ENCODE results near the gene PSMC4.

The PSMC4 gene

DNA sequence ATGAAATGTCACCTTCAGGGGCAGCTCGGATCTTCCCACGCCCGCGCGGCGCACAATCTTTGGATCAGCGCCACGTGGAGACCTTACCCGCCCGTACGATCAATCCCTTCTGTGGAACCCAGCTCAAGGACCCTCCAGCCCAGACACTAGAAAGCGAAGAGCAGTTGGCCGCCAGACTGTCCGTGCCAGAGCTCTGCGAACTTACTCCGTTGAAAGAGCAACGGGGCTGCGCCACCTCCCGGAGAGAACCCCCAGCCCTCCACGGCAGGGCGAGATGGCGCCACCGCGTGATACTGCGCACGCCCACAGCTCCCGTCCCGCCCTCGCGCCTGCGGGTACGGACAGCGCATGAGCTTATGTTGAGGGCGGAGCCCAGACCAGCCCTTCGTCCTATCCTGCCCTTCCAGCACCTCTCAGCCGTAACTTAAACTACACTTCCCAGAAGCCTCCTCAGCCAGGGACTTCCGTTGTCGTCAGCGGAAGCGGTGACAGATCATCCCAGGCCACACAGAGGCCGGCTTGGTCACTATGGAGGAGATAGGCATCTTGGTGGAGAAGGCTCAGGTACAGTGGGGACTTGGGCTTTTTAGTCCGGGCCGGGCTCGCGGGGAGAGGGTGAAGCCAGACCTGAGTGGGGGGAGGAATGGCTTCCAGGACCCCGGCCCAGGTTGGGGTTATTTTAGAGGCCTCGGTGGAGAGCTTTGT lies at the start of gene PSMC4:
TSS of gene PSMC4 (plus strand) at position 491 of the 705 bp plus-strand sequence. CDS start at position 529, 38 bp downstream.
- peak; percentile 99 for DNase-seq

DNA sequence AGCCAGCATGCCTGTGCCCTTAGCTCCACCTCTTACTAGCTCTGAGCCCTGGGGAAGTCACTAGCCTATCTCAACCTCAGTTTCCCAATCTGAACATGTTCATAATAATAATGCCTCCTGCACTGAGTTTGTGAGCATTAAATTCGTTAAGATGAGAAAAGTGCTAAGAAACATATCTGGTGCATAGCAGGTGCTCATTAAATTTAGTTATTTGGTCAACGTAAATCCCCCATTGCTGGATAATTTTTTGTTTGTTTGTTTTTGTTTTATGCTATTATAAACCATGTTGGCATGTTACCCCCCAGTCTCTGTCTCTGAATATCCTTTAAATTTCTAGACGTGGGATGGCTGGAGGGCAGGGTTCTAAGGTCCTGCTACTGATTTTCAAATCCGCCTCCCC lies 47.1 kb upstream of the PSMC4 start:
- DNase-seq: no peak

DNA sequence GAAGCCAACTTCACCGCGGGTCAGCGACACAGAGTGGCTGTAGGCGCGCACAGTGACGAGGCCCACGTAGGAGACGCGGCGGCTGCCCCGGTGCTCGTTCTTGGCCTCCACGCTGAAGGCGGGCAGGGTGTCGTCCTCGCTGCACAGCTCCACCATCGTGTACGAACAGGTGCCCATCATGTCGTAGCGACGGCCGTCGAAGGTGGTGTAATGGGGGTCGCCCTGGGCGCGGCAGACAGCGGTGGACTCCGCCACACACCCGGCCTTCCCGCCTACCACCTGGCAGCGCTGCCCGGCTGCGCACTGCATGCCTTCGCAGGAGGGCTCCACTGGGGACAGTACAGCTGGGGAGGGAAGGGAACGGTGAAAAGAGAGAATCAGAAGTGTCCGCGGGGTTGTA lies 46.6 kb upstream of the PSMC4 start:
- no peak for DNase-seq

DNA sequence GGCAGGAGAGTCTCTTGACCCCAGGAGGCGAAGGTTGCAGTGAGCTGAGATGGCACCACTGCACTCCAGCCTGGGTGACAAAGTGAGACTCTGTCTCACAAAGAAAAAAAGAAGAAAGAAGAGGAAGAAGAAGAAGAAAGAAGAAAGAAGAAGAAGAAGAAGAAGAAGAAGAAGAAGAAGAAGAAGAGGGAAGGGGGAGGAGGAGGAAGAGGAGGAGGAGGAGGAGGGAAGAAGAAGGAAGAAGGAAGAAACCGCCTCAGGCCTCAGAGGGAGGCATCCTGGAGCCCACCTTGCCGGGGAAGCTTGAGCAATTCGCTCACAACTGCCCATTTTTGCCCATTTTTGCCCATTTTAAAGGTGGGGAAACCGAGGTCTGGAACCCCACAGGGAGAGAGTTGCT lies 46.0 kb upstream of the PSMC4 start:
- no peak for DNase-seq

DNA sequence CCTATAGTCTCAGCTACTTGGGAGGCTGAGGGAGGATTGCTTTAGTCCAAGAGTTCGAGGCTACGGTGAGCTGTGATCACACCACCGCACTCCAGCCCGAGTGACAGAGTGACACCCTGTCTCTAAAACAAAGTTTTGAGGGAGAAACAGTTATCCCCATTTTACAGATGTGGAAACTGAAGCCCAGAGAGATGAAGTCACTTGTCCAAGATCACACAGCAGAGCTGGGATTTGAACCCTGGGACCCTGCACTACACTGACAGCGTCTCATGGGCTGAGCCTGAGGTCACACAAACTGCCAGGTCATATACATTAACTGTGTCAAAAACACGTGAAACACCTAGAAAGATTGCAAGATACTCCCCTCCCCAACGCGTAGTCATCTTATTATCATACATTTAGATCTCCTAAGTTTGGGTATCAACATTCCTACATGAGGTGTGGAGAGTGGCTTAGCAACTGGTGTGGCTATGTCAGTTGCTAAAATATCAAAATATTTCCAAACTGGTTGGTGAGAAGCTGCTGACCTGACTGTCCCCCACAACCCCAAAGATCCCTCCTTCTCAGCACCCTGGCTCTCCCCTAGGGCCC lies 44.7 kb upstream of the PSMC4 start:
- no peak for DNase-seq

DNA sequence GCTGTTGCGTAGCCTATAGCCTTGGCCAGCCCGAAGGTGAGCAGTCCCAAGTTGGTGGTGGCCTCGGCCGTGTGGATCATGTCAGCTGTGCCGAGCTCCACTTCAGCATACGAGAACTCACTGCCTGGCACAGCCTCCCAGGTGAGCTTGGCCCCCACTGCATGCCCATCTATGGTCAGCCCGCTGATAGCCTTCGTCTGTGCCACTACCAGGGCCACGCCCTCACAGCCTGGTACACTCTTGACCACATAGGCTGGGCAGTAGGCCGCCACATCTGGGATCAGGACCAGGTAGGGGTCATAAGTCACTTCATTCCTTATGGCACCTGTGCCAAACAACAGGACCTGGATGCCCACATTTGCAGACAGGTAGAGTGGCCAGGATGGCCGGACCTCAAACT lies 43.9 kb upstream of the PSMC4 start:
- DNase-seq: no peak

DNA sequence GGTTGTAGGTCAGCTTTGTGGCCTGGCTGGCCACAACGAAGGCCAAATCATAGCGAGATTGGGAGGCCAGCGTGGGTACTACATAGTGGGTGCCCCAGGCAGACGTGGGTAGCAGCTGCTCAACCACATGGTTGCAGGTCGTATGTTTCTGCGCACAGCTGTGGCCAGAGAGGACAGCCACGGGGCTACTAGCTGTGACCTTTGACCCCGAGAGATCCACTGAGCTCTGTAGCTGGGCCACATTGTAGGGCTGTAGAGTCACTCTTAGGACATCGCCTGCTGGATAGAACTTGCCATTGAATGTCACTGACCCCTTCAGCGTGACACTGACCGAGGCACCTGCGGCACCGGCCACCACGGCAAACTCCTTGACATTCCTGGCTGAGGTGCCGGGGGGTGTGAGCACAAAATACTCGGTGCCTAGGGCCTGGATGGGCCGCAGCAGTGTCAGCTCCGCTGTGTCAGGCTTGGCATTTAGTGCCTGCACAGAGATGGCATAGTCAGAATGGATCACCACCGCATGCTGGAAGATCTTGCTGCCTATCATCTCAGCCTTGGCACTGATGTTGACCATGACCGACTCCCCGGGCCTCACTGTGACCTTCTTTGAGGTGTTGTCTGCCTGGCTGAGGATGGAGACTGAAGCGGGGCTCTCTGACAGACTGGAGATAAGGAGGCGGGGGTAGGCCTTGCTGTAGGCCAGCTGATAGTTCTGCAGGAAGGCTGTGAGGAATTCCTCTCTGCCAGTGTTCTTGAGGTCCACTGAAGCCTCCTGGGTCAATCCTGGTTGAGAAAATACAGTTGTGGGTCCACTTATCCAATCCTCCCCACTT lies 43.2 kb upstream of the PSMC4 start:
- DNase-seq: no peak

DNA sequence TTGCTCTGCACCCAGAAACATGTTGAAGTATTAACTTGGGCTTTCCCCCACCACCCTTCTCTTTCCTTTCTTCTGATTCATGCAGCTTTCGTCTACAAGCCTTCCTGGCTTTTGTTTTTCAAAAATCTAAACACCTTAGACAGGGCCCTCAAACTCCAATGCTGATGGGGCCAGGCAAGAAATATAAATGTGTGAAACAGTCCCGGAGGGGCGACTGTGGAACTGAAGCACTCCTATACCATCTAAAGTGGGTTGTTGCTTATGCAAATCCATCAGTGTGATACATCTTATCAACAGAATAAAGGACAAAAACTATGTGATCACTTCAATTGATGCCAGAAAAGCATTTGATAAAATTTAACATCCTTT lies 42.6 kb upstream of the PSMC4 start:
- no peak for DNase-seq

DNA sequence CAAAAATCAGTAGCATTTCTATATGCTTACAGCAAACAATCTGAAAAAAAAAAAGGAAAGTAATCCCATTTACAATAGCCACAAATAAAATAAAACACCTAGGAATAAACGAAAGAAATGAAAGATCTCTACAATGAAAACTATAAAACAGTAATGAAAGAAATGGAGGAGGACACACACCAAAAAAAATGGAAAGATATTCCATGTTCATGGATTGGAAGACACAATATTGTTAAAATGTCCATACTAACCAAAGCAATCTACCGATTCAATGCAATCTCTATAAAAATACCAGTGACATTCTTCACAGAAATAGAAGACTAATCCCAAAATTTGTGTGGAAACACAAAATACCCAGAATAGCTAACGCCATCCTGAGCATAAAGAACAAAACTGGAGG lies 41.2 kb upstream of the PSMC4 start:
- DNase-seq: no peak

DNA sequence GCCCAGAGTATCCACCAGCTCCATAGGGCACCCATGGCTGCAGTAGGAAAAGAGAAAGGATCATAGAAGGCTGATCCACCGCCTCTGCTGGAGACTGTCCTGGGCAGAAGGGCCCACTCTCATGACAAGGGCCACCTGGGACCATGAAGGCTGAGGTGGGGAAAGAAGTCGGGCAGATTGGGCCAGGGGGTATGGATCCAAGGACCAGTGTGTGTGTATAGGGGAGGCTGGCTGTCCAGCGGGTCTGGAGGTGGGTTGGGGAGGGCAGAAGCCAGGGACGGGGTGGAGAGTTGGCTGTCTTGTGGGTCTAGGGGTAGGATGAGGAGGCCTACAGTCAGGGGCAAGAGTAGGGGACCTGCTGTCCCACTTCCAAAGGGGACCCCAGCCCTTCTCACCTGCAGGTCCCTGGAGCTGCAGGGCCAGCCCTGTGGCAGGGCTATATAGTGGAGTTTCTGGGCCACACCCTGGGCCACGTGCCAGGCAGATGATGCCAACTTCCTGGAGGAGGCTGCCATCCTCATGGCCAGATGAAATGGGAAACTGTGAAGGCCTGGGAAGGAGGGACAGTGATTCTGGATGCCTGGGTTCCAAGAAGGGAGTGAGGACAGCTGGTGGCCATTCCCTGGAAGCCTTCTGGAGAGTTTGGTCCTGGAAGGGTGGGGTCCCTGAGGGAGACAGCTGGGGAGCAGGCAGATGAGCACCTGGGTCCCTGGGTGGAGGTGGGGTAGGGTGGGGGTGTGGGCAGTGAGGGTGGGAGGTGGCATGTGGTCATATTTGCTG lies 36.2 kb upstream of the PSMC4 start, which contains the start of gene FCGBP:
TSS of gene FCGBP (minus strand) at position 51 of the 780 bp plus-strand sequence.
- no peak for DNase-seq

DNA sequence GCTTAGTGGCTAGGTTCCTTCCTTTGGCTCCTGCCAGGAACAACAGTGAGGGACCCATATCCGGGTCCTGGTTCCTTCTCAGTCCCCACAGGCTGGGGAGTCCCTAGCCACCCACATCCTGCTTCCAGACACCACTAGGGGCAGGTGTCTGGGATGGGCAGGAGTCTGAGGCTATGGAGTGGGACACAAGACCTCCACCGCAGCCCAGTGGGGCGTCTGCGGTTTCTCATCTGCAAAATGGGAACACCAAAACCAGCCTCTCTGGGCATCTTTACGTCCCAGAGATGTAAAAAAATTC lies 35.7 kb upstream of the PSMC4 start:
- DNase-seq: no peak

DNA sequence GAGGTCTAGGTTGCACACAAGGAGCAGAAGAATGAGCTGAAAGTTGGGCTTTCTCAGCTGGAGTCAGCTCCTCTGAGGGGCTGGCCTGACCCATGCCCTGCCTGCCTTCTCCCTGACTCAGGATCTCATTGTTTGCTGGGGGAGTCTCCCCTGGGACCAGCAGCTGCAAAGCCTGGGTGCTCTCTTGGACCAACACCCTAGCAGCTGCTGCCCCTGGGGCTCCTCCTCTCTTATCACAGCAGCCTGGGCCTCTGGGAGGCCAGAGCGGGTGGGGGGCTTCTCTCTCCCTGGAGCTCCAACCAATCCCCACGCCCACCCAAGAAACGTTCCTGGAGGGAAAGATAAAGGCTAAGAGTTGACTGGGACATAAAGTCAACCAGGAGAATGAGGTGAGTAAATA lies 34.9 kb upstream of the PSMC4 start:
- no peak for DNase-seq

DNA sequence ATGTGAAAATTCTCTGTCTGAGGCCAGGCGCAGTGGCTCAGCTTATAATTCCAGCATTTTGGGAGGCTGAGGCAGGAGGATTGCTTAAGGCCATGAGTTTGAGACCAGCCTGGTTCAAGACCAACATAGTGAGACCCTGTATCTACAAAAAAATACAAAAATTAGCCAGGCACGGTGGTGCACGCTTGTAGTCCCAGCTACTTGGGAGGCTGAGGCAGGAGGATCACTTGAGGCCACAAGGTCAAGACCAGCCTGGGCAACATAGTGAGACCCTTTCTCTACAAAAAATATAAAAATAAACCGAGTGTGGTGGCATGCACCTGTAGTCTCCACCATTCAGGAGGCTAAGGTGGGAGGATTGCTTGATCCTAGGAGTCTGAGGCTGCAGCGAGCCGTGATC lies 34.3 kb upstream of the PSMC4 start:
- DNase-seq: no peak

DNA sequence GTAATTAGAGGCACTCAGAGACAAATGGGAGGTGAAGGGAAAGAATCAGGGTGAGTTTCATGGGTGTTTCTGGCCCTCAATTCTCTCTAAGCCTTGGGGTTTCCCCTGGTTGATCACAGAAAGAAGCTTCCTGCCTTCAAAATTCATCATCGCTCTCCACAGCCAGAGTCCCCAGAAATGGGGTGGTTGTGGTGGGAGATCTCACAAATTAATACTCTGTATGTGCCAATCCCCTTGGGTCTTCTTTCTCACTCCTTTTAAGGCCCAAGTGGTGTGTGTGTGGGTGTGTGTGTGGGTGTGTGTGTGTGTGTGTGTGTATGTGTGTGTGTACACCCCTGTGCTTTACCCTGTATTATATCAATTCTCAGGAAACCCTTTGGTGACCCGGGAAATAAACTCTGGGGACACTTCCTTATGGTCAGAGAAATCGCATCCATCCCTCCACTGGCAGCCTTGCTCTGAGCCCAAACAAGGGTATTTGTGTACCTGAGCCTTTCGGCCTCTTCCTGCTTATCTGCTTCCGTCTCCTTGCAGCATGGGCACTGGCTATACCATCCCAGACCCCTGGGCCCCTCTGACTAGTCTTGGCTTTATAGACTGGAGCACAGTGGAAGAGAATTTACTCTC lies 33.8 kb upstream of the PSMC4 start:
- DNase-seq: peak; percentile 64

DNA sequence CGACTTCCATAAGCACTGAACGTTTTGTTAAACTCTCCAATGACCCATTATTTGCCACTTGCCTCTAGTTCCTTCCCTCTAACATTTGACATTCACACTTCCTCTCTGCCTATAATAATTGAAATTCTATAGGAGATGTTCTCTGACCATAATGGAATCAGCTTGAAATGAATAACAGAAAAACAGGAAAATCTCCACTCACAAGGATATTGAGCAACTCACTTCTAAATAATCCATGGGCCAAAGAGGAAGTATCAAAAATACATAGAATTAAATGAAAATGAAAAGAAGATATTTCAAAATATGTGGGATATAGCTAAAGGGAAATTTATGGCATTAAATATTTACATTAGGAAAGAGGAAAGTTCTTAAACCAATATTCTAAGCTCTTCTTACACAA lies 33.2 kb upstream of the PSMC4 start:
- DNase-seq: no peak

DNA sequence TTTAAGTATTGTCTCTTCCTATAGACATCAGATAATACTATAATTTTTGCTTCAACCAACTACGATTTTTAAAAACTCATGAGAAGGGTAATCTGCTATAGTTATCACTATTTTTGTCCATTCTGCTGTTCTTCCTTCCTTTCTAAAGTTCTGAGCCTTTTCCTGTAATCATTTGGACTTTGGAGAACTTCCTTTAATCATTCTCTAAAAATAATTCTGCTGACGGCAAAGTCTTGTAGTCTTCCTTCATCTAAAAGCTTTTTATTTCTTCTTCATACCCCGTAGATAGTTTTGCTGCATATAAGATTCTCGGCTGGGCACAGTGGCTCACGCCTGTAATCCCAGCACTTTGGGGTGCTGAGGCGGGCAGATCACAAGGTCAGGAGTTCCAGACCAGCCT lies 31.4 kb upstream of the PSMC4 start:
- no peak for DNase-seq

DNA sequence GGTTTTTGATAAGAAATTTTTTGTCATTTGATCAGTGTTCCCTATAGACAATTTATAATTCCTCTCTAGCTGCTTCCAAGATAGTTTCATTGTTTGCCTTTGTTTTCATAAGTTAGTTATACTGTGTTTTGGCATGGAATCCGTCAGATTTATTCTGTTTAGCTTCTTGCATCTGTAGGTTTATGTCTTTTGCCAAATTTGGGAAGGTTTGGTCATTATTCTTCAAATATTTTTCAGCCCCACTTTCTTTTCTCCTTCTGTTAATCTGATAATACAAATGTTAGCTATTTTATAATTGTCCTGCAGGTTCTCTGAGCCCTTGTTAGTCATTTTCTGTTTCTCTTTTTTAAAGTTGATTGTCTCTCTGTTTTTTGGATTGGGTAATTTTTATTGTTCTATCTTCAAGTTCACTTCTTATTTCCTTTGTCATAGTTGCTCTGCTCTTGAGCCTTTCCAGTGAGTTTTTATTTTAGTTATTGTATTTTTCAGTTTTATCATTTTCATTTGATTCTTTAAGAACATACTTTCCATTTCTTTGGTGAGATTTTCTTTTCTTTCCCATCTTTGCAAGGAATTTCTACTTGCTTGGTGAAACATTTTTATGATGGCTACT lies 30.6 kb upstream of the PSMC4 start:
- DNase-seq: no peak

DNA sequence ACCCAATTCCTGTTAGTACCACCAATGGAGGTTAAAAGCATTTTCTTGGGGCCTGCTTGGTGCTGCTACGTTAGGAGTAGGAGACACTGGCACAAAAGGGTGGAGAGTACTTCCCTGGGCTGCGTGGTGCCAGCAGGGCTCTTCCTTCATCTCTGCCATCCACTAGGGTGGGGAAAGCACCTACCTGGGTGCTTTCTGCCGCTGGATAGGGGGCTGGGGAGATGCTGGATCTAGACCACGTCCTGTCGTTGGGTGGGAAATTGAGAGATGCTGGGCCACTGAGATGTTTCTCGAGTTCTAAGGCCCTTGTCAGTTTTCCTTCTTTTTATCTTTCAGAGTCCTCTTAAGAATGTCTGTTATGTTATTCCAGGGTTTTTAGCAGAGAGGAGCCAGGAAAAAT lies 29.8 kb upstream of the PSMC4 start:
- peak; percentile 29 for DNase-seq

DNA sequence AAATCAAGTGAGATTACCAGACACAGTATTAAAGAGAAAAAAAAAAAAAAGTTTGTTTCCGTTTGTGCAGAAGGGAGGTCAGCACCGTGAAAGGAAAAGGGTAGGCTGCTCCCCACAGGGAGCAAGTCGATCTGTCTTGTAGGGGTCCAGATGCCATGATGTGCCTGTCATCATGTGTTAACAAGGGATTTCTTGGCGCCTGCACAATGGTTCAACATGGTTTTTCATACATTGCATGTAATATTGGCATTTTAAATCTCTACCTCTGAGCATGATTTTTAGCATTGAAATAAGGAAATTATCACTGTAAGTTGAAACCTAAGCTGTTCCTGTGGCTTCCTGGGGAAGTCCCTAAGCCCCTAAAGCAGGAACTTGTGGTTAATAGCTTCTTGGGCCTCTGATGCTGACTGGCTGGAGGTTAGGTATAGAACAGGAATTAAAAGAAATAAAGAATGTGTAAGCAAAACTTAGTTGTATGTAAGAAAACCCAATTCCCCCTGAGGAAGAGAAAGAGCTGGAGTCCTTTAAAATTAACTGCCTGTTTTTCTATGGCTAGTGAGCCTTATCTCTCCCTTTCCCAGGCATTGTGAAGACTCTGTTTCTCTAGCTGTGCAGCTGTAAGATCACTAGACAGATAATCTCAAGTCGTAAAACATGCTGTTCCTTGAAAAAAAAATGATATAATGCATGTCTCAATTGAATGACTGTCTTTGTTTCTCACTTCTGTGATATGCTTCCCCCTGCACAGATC lies 29.2 kb upstream of the PSMC4 start:
- peak; percentile 85 for DNase-seq

DNA sequence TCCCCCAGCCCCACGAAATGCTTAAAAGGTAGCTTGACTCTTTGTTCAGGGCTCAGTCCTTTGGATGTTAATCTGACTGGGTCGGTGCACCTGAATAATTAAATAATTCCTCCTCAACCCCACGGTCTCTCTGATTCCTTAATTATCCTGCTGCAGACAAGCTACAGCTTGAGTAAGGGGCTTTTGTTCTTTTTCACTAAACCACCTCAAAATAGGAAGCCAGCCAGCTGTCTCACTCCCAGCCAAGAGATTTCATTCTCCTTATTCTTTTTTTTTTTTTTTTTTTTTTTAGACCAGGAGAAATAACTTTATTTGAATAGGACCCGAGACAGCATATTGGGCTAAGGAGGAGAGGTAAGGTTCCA lies 28.6 kb upstream of the PSMC4 start:
- no peak for DNase-seq

DNA sequence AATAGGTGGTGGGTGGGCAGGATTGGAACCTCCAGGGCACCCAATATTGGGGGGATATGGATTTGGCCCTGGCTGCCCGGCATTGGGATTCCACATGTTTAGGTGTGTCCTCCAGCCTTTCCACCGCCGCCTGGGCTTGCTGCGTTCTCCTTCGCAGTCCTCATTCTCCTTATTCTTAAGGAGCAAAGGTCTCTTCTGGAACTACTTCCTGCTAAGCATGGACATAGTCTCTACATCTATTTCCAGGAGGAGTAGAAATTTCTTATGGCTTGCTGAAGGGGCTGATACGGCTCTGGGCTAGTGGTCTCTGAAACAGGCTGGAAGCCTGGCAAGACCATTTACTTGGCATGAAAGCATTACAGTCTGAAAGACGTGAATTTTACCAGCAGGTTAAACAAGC lies 27.4 kb upstream of the PSMC4 start:
- no peak for DNase-seq

DNA sequence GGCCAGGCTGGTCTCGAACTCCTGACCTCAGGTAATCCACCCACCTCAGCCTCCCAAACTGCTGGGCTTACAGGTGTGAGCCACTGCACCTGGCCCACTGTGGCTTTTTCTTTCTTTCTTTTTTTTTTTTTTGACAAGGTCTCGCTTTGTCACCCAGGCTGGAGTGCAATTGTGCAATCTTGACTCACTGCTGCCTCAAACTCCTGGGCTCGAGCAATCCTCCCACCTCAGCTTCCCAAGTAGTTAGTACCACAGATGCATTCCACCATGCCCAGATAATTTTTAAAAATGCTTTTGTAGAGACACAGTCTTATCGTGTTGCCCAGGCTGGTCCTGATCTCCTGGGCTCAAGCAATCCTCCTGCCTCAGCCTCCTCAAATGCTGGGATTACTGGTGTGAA lies 24.4 kb upstream of the PSMC4 start:
- no peak for DNase-seq

Measured in activated CD4-positive, alpha-beta T cell treated with anti-CD3 and anti-CD28 coated beads, Interleukin-10, Interleukin-2, amounts not matched to agents 100 ng/mL and 50 ng/mL, durations not matched to agents 16 hours and 8 hours (primary cell).